Stimulated activated CD4-positive, alpha-beta T cell treated with anti-CD3 and anti-CD28 coated beads, TNF-alpha, amount 100 ng/mL, for 1 hour (primary cell): ENCODE results near the gene THEM5.

Experiments used
- DNase-seq, 3 donors: peaks; one replicate each; pipeline ENCODE4 v3.0.0-alpha.2; 2020; ENCODE audit warnings: low read depth in 3 of 3, low spot score in 1 of 3

Gene THEM5

DNA sequence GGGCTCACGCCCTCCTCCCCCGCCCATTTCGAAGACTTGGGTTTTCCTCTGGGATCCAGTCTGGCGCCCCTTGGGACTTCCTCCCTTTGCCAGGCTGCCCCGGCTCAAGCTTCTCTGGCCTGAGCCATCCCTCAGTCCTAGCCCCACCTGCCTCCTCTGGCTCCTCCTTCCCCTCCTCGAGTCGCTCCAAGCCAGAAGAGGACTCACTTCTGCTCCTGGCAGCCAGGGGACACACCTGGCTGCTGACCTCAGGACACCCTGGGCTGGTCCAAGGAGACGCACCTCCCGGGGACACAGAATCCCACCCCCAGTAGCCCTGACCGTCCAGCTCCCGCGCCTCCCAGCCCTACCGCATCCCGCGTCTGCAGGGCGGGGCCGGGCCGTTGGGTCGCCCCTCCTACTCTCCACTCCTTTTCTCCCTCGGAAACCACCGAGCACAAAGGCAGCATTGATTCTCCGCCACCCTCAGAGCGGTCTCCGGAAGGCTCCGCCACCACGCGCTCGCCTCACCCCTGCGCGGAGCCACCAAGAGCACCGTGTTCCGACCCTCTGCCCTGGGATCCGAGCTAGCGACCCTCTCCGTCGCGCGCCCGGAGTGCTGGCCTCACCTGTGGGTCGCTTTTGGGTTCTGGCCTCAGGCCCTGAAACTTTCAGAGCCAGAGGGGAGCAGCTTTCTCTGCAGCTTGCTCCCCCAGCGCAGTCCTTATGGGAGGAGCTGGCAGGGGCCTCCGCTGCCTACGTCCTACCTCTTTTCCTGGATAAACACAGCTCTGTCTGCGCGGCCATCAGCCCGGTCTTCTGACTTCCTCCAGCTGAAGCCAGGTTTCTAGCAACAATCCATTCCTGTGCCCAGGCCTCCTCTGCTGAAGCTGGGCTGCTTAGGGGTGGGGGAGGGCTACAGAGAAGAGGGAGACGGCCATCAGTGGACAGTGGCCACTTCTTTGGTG lies 13.8 kb downstream of the THEM5 start, which contains the start of gene C2CD4D:
Gene C2CD4D, minus strand, starts transcription at position 364 of the 947 bp plus-strand sequence. CDS start 831 bp downstream, outside the sequence.
- DNase-seq: peak; percentile 45 to 54 (median 46)

DNA sequence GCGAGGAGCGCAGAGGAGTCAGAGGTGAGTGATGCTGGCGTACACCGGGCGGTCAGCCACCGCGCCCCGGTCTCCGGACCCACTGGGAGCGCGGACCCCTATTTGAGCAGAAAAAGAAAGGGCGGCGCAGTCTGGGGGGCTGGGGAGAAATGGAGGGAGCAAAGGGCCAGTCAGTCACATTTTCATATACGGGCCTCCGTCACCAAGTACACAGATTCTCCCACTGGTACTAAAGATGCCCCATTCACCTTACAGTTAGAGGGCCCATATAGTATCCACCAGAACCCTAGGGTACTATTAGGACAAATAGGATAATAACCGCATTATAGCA lies 14.5 kb downstream of the THEM5 start:
- no peak for DNase-seq

DNA sequence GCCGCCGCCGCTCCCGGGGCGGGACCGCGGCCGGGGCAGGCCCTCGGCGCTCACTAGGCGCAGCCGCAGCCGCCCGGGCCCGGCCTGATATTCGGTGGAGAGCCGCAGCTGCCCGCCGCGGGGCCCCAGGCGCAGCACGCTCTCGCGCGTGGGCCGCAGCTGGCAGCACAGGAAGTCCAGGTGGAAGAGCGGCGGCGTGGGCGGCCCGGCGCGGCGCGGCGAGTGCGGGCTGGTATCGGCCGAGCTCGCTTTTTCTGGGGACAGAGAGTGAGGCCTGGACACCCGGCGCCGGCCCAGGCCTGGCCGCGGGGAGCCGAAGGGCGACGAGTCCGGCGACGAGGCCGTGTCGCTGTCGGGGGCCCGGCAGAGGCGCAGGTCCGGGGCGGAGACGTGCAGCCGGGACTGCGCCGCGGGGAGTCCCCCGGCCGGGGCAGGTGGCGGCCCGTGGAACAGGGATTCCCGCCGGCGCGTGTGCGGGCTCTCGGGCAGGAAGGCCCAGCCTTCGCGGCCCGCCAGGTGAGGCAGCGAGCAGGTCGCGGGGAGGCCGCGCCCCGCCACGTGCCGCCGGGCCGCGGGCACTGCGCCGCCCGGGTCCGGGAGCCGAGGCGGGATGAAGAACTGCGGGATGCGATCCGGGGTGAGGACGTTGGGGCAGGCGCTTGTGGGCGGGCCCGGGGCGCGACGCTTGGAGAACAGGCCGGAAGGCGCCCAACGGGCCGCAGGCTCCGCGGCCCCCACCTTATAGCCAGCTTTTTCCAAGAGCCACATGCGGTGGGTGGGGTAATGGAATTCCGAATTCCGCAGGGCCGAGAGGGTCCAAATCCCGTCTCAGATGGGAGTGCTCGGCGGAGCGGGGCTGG lies 15.1 kb downstream of the THEM5 start:
- no peak for DNase-seq

DNA sequence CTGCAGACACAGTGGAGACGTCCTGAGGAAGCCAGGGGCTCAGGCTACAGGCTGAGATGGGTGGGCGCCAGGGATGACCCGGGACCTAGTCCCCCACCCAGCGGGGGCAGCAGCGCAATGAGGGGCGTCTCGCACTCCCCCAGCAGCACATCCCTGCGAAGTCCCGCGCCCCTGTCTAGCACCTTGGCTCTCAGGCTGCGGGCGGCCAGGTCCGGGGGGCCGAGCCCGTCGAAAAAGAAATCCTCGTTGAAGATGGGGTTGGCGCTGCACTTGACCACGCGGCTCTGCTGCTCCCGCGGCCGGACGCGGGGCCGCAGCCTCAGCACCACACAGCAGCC lies 15.7 kb downstream of the THEM5 start:
- DNase-seq: no peak

DNA sequence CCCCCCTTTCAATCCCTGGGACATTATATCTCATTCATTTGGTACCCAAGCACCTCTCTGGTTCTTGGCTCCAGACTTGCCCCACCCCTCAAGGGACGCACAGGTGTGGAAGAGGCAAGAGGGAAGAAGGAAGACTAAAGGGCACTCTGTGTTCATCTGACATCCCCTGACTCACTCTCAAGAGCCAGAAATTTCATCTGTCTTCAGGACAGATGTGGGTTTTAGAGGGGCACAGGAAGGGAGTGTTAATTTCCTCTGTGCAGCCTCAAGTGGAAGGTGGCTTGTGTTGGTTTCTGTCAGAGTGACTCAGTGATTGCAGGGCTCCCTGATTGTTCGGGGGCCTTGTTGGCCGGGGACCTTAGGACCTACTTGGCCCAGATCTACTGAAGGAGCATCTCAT lies 16.3 kb downstream of the THEM5 start:
- no peak for DNase-seq

DNA sequence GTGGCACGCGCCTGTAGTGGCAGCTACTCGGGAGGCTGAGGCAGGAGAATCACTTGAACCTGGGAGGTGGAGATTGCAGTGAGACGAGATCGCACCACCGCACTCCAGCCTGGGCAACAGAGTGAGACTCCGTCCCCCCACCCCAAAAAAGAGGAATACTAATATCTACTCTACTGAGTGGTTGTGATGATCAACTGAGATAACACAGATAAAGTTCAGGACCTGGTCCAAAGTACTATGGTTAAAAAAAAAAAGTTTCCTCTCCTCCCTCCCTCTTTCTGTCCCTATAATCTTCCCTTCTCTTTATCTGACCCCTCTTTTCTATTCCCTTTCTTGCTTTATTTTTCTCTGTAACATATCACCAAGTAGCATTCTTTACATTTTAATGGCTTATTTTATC lies 17.9 kb downstream of the THEM5 start:
- DNase-seq: no peak

GRCh38 chr1:151834239-151834638 lies 19.3 kb downstream of the THEM5 start:
- no peak for DNase-seq

DNA sequence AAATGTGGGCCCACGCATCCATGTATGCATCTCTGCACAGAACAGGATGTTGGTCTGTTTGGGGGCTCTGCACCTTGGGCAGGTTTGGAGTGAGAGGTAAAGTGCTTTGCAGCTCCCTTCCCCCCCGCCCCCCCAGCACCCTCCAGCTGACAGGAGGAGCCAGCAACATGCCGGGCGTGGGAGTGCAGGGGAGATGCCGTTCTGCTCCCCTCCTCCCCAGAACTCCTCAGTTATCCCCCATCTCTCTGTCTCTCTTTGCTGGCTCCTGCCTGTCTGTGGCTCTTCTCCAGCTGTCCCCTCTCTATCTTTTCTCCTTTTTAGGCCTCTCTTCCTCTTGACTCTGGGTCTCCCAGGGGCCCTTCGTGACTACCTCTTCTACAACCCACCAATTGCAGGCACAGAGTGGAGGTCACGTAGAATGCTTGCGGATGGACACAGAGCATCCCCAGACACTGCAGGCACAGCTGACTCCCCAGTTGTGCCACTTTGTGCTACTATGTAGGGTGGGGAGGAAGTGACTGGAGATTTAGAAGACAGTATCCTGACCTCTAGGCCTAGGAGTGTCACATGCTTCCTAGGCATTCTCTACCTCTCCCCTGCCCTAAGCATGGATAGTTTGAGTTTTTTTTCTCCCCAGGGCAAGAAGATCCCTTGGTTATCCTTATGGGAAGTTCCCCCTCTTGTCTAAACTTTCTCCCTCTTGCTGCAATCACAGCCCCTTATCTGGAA lies 20.2 kb downstream of the THEM5 start:
- no peak for DNase-seq

GRCh38 chr1:151832318-151832980 lies 21.1 kb downstream of the THEM5 start:
- DNase-seq: no peak

- DNase-seq: no peak
These were observed 21.9 kb downstream of the THEM5 start, which contains the start of gene RORC for GRCh38 chr1:151831605-151832004. Gene RORC (minus strand): TSS chr1:151831802. CDS start chr1:151831764, 38 bp downstream.

DNA sequence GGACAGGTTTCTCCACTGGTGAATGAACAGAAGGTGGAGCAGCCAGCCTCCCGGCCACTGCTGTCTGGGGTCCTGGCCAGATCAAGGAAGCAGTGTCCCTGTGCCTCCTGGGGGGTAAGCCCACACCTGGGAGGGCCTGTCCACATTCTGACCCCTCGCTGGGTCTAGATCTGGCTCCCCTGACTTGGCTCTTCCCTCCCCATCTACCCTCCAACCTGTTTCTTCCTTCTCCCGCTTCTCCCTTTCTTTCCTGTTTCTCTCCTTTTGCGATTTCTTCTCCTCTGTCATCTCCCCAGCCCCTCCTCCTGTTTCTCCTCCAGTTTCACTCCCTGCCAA lies 22.3 kb downstream of the THEM5 start:
- no peak for DNase-seq

DNA sequence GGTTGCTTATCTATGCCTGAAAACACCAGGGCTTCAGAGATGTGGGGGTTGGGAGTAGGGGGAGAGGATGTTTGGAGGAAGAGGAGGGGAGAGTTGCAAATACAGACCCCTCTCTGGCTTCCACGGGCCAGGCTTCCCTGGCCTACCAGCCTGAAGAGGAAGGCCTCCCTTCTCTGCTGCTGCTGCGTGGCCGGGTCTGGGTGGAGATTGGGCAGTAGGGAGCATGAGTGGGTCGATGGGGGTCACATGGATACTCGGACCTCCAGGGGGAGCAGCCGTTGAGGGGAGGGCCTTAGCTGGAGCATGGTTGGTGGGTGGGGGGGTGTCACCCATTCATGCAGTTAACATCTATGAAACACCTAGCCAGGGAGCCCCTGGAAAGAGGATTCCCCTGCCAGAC lies 23.5 kb downstream of the THEM5 start:
- no peak for DNase-seq

- DNase-seq: no peak
These were observed 24.0 kb downstream of the THEM5 start for GRCh38 chr1:151829352-151830046.

GRCh38 chr1:151828921-151829320 lies 24.6 kb downstream of the THEM5 start:
- no peak for DNase-seq

DNA sequence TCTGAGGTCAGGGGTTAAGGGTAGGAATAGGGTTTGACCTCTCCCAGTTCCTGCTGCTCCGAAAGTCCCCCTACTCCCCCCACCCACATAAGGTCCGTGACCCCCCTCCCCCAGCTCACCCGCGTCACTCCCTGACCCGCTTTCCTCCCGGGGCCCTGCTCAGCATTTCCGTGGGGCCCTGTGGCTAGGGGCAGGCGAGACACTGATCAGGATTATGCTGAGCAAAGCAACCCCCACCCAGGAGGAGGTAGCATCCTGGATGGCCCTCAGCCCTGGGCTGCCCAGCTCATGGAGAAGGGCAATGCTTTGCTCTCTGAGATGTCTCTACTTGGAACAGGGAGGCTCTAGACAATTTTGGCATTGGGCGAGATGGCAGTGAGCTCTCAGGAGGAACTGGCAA lies 25.7 kb downstream of the THEM5 start:
- DNase-seq: no peak

DNA sequence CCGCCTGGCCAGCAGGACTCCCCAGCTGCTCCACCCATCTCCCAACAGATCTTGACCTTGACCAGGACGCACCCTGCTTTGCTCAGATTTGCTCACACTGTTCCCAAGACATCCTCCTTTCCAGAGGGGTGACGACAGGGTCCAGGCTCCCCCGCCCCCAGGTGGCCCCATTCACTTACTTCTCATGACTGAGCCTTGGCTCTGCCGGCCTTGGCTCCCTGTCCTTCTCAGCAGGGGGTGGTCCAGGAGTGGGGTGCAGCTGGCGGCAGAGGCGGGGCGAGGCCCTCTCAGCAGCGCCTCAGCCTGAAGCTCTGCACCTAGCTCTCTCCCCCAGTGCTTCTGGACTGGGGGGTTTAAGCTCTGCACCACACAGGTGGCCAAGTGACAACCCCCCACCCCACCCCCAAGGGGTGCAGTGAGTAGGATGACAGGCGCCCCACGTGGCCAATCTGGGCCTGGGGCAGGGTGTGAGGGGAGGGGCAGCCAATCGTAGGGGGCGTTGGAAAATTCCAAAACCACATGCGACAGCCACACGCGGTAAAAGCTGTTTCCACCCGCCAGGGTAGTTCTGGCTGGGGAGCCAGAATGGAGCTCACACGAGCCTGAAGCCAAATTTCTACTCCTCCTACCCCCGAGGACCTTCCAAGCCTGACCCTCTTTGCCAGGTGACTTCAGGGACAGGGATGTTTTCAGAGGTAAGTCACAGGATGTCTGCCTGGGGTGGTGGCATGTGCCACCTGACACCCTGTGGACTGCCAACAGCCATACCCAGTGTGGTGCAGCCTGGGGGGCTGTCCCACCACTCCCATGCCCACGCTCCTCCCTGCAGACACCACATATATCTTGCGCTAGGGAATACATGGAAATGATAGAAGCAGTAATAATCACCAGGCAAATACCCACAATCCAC lies 27.5 kb downstream of the THEM5 start:
- DNase-seq: no peak

DNA sequence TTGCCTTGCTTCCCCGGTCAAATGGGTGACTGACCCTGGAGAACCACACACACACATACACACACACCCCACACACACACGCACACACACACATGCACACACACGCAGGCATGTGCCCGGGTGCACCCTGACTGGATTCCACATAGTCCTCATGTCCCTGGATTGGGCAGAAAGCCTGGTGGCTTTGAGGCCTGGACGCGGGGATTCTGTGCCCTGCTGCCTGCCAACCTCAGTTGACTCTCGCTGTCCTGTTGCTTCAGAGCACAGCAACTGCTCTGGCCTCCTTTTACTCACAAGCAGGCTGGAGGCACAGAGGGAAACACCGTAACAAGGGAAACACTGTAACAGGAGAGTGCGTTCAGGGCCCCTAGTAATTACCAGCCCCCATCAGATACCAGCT lies 28.3 kb downstream of the THEM5 start:
- DNase-seq: no peak

DNA sequence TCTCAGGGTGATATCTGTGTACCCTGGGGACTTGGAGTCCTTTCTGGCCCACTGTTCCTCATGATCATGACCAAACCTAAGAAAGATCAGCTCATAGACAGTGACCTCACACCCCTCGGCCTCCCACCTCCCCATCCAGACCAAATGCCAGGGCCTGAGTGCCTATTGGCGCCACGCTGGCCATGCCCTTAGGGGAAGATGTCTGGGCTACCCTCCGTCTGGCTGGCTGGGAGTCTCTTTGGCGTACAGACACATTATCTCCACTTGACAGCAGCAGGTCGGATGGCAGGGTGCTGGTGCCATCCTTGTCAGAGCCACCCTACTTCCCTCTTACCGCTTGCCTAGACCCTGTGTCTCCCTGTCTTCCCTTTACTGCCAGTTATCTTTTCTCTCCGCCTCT lies 30.3 kb downstream of the THEM5 start:
- no peak for DNase-seq

DNA sequence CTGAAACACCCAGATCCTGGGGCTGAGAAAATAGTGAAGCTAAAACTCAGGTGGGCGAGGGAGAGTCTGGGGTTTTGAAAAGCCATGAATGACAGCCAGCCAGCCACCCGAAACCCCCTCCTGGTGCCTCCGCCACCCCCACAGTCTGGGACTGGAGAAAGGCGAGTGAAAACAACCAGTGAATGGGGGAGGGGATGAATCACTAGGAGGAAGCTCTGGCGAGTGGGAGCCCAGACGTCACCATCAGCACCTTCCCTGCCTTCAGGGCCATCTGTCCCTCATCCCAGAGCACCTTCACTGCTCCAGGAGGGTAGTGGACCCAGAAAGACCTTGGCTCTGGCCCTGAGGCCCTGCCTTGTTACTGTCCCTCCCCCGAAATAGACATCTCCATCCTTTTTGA lies 31.1 kb downstream of the THEM5 start:
- DNase-seq: peak in 1 of 3 donors; percentile 39
